ENCODE data around the gene UST.

UST gene

GRCh38 chr6:148746363-148747144 lies at the start of gene UST:
TSS of gene UST (plus strand) at chr6:148747030. CDS start at chr6:148747431, 401 bp downstream.
- DNase-seq (ENCODE audit: low read depth), result peak; percentile 96

GRCh38 chr6:148697895-148698440 lies 48.9 kb upstream of the UST start:
- no peak for DNase-seq (ENCODE audit: low read depth)

GRCh38 chr6:148698671-148699180 lies 48.1 kb upstream of the UST start:
- DNase-seq (ENCODE audit: low read depth), result no peak

- DNase-seq (ENCODE audit: low read depth), result peak; percentile 48
Observed at GRCh38 chr6:148700047-148700715, 46.6 kb upstream of the UST start.

- DNase-seq (ENCODE audit: low read depth), result peak; percentile 58
Observed at GRCh38 chr6:148700741-148701311, 46.0 kb upstream of the UST start.

GRCh38 chr6:148701375-148701774 lies 45.5 kb upstream of the UST start:
- no peak for DNase-seq (ENCODE audit: low read depth)

- DNase-seq (ENCODE audit: low read depth), result no peak
Observed at GRCh38 chr6:148703900-148704299, 42.9 kb upstream of the UST start.

GRCh38 chr6:148704400-148705246 lies 42.2 kb upstream of the UST start:
- no peak for DNase-seq (ENCODE audit: low read depth)

GRCh38 chr6:148708707-148709106 lies 38.1 kb upstream of the UST start:
- no peak for DNase-seq (ENCODE audit: low read depth)

- DNase-seq (ENCODE audit: low read depth), result peak; percentile 69
Observed at GRCh38 chr6:148709577-148709976, 37.3 kb upstream of the UST start.

- DNase-seq (ENCODE audit: low read depth), result peak; percentile 47
Observed at GRCh38 chr6:148711833-148712654, 34.8 kb upstream of the UST start.

- DNase-seq (ENCODE audit: low read depth), result no peak
Observed at GRCh38 chr6:148713033-148713738, 33.6 kb upstream of the UST start.

- no peak for DNase-seq (ENCODE audit: low read depth)
Observed at GRCh38 chr6:148713921-148714320, 32.9 kb upstream of the UST start.

- DNase-seq (ENCODE audit: low read depth), result peak; percentile 26
Observed at GRCh38 chr6:148716811-148717210, 30.0 kb upstream of the UST start.

- peak; percentile 50 for DNase-seq (ENCODE audit: low read depth)
Observed at GRCh38 chr6:148720406-148720805, 26.4 kb upstream of the UST start.

- DNase-seq (ENCODE audit: low read depth), result no peak
Observed at GRCh38 chr6:148720897-148721296, 25.9 kb upstream of the UST start.

GRCh38 chr6:148723484-148723883 lies 23.3 kb upstream of the UST start:
- peak; percentile 98 for DNase-seq (ENCODE audit: low read depth)

GRCh38 chr6:148724428-148724827 lies 22.4 kb upstream of the UST start:
- no peak for DNase-seq (ENCODE audit: low read depth)

- no peak for DNase-seq (ENCODE audit: low read depth)
Observed at GRCh38 chr6:148727104-148727503, 19.7 kb upstream of the UST start.

GRCh38 chr6:148735989-148736388 lies 10.8 kb upstream of the UST start:
- DNase-seq (ENCODE audit: low read depth), result no peak

Measured in EH (cell line).